Gastrocnemius medialis (tissue), 4 donors: ENCODE measurements around the gene NUP107. TPM values are rescaled to one million over a fixed set of nuclear protein-coding genes. Genes with fewer than 3 reads are reported as not detected.

Source experiments
- ATAC-seq, 2 donors: fragments of 150-250 bp; one replicate each; pipeline ENCODE4 v1.9.1; 2016
- DNase-seq, 2 donors: peaks; one replicate each; pipeline ENCODE4 v3.0.0-alpha.2; 2019
- H3K27ac ChIP-seq, 4 donors: fragments of 200-600 bp; sonication (generic); 1 replicate in 1 of 4; 2 replicates in 3 of 4; pipeline ENCODE4 v1.5.1; 2016 to 2018; ENCODE audit warnings: mild to moderate bottlenecking in 2 of 4, moderate library complexity in 1 of 4
- H3K27me3 ChIP-seq, 3 donors: fragments of 200-600 bp; sonication (generic) in 2 of 3; 1 replicate in 1 of 3; 2 replicates in 2 of 3; pipeline versions ENCODE4 v1.5.1 to v1.6.0; 2016 to 2019; ENCODE audit warnings: mild to moderate bottlenecking in 1 of 3, moderate library complexity in 1 of 3
- H3K36me3 ChIP-seq, 2 donors: fragments of 200-600 bp; sonication (generic) in 1 of 2; one replicate each; pipeline ENCODE4 v1.5.1; 2017 to 2018
- H3K4me1 ChIP-seq, 2 donors: fragments of 200-600 bp; sonication (generic) in 1 of 2; one replicate each; pipeline ENCODE4 v1.5.1; 2016 to 2017; ENCODE audit warnings: mild to moderate bottlenecking in 2 of 2
- H3K4me3 ChIP-seq, 4 donors: fragments of 200-600 bp; sonication (generic) in 3 of 4; 1 replicate in 1 of 4; 2 replicates in 3 of 4; pipeline ENCODE4 v1.5.1; 2016 to 2019; ENCODE audit warnings: mild to moderate bottlenecking in 2 of 4
- H3K9me3 ChIP-seq, 3 donors: fragments of 200-600 bp; sonication (generic) in 2 of 3; 1 replicate in 1 of 3; 2 replicates in 2 of 3; pipeline ENCODE4 v1.5.1; 2016 to 2019
- POLR2A ChIP-seq, 2 donors: fragments of 450-650 bp; IDR thresholded peaks; one replicate each; pipeline ENCODE4 v1.6.1; 2017; ENCODE audit warnings: antibody characterized with exemption in 2 of 2, mild to moderate bottlenecking in 2 of 2, moderate library complexity in 2 of 2
- in situ Hi-C, 4 donors: fragments of 200-750 bp; cut with MboI; loops; one replicate each; pipeline versions ENCODE4 v1.15.0 to v1.8.0; 2017; ENCODE audit warnings: low sequenced_read_pairs in 4 of 4
- intact Hi-C: fragments of 100-400 bp; cut with DNase I; formaldehyde crosslinking; loops from one replicate; pipeline ENCODE4 v1.15.1; 2023; ENCODE audit warnings: low total_unique reads
- total RNA-seq, 4 donors: library from RNA; depleted of rRNA; stranded (reverse); fragments of >200 nt; gene quantifications; one replicate each; pipeline versions ENCODE4 v1.1.0 to v1.2.3, GENCODE V29; 2016
- TF ChIP-seq, protein P1 (sequence below), 5 experiments: fragments of 450-650 bp in 3 of 5; fragments of 200-600 bp in 2 of 5; sonication (generic) in 2 of 5; IDR thresholded peaks in 4 of 5; conservative IDR thresholded peaks in 1 of 5; 1 replicate in 4 of 5; 2 replicates in 1 of 5; pipeline ENCODE4 v1.5.1; 2016 to 2019; ENCODE audit warnings: antibody characterized with exemption in 5 of 5, mild to moderate bottlenecking in 3 of 5, moderate library complexity in 3 of 5

NUP107 gene
- total RNA-seq, 4 donors from 2014 or later: 13.0 to 43.1 (median 25.9) TPM

DNA sequence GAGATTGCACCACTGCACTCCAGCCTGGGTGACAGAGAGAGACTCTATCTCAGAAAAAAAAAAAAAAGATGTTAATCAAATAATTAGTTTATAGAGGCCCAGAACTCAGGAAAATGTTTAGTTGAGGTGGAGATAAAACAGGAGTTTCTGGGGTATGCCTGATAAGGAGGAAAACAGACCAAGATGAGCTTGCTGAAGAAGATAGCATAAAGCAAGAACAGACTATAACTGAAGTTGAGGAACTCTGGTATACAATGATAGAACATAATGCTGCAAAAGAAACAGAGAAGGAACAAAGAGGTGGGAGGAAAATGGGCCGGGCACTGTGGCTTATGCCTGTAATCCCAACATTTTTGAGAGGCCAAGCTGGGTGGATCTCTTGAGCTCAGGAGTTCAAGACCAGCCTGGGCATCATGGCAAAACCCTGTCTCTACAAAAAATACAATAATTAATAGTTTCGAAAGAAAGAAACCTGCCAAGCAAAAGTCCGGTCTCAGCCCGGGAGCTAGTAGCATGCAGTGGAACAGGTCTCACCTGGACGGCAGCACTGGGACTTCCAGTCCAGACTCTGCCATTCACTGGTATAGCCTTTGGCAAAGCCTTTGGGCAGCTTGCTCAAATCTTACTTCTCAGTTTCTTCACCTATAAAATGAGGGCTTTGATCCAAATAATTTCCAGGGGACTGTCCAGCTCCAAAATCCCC is 84.6 kb downstream of the NUP107 start:
- H3K4me1 ChIP-seq: no peaks in the 10 kb centered on the region
- ATAC-seq: no peak
- H3K27me3 ChIP-seq: no peaks in the 10 kb centered on the region
- intact Hi-C loops: no loop called here
- TF ChIP-seq POLR2A (IDR thresholded peaks at IDR 0.05): no peak
- TF ChIP-seq, protein P1, sequence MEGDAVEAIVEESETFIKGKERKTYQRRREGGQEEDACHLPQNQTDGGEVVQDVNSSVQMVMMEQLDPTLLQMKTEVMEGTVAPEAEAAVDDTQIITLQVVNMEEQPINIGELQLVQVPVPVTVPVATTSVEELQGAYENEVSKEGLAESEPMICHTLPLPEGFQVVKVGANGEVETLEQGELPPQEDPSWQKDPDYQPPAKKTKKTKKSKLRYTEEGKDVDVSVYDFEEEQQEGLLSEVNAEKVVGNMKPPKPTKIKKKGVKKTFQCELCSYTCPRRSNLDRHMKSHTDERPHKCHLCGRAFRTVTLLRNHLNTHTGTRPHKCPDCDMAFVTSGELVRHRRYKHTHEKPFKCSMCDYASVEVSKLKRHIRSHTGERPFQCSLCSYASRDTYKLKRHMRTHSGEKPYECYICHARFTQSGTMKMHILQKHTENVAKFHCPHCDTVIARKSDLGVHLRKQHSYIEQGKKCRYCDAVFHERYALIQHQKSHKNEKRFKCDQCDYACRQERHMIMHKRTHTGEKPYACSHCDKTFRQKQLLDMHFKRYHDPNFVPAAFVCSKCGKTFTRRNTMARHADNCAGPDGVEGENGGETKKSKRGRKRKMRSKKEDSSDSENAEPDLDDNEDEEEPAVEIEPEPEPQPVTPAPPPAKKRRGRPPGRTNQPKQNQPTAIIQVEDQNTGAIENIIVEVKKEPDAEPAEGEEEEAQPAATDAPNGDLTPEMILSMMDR (IDR thresholded peaks at IDR 0.05 in 4 of 5, conservative IDR thresholded peaks at IDR 0.05 in 1 of 5): no peak
- peaks cover 0 to 6% of the 10 kb centered on the region in 2 donors for H3K36me3 ChIP-seq
- in situ Hi-C loops: no loop called here
- no peak overlapping the region for H3K4me3 ChIP-seq
- H3K27ac ChIP-seq: no peak overlapping the region
- no peak for DNase-seq
- H3K9me3 ChIP-seq: no peaks in the 10 kb centered on the region

- H3K27me3 ChIP-seq: no peaks in the 10 kb centered on the region
- H3K4me3 ChIP-seq: no peak overlapping the region
- no peaks in the 10 kb centered on the region for H3K9me3 ChIP-seq
- TF ChIP-seq POLR2A (IDR thresholded peaks at IDR 0.05): no peak
- TF ChIP-seq, protein P1 (IDR thresholded peaks at IDR 0.05 in 4 of 5, conservative IDR thresholded peaks at IDR 0.05 in 1 of 5): no peak
- in situ Hi-C loops: no loop called here
- no peak for ATAC-seq
- no peak overlapping the region for H3K27ac ChIP-seq
- intact Hi-C loops: no loop called here
- H3K36me3 ChIP-seq: peaks cover 0 to 3% of the 10 kb centered on the region in 2 donors
- no peaks in the 10 kb centered on the region for H3K4me1 ChIP-seq
- DNase-seq: no peak
Observed at GRCh38 chr12:68772714-68773113, 85.9 kb downstream of the NUP107 start.

DNA sequence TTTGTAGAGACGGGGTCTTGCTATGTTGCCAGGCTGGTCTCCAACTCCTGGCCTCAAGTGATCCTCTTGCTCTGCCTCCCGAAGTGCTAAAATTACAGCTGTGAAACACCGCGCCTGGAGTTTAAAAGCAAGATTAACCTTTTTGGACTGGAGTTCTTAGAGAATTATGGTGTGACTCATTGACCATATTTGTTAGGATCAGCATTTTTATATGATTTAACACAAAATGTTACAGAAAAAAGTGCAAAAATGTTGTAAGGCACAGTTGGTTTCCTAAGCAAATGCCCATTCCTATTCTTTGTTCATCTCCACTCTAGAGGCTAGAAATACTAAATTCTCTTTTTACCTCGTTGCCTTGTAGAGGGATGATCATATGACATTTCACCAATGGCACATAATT is 86.8 kb downstream of the NUP107 start:
- H3K4me1 ChIP-seq: no peaks in the 10 kb centered on the region
- in situ Hi-C loops: no loop called here

GRCh38 chr12:68775121-68775630 is 88.4 kb downstream of the NUP107 start:
- in situ Hi-C loops: no loop called here
- TF ChIP-seq, protein P1 (IDR thresholded peaks at IDR 0.05 in 4 of 5, conservative IDR thresholded peaks at IDR 0.05 in 1 of 5): no peak
- TF ChIP-seq POLR2A (IDR thresholded peaks at IDR 0.05): no peak

More for the DNA sequence above, 86.8 kb downstream of the NUP107 start:
- DNase-seq: no peak
- TF ChIP-seq, protein P1 (IDR thresholded peaks at IDR 0.05 in 4 of 5, conservative IDR thresholded peaks at IDR 0.05 in 1 of 5): no peak
- TF ChIP-seq POLR2A (IDR thresholded peaks at IDR 0.05): no peak
- no peak overlapping the region for H3K27ac ChIP-seq
- H3K9me3 ChIP-seq: no peaks in the 10 kb centered on the region
- intact Hi-C loops: no loop called here
- H3K27me3 ChIP-seq: no peaks in the 10 kb centered on the region
- no peak overlapping the region for H3K4me3 ChIP-seq
- peaks cover 0 to 2% of the 10 kb centered on the region in 2 donors for H3K36me3 ChIP-seq
- no peak for ATAC-seq

More at GRCh38 chr12:68775121-68775630, 88.4 kb downstream of the NUP107 start:
- Histone ChIP-seq H3K36me3 (no peaks in the 10 kb centered on the region), H3K4me3 (no peak overlapping the region), H3K9me3 (no peaks in the 10 kb centered on the region), H3K27ac (no peak overlapping the region), H3K27me3 (no peaks in the 10 kb centered on the region), H3K4me1 (no peaks in the 10 kb centered on the region)
- ATAC-seq (no peak), DNase-seq (no peak)
- intact Hi-C loops: no loop called here
